NB4 (cell line): ENCODE measurements around the gene DNAH2.

ENCODE experiments used
- MYC ChIP-seq: IDR thresholded peaks from 2 replicates; pipeline ENCODE4 v1.6.1; 2011; ENCODE audit warnings: low read depth, low read length
- POLR2A ChIP-seq: IDR thresholded peaks from 2 replicates; pipeline ENCODE4 v1.6.1; 2011; ENCODE audit warnings: mild to moderate bottlenecking; ENCODE audit not compliant: insufficient read length; ENCODE audit errors: extremely low read depth
- TF ChIP-seq, protein P1 (sequence below): IDR thresholded peaks from one replicate; pipeline ENCODE4 v1.5.1; 2012; ENCODE audit warnings: low read depth, low read length
- TF ChIP-seq, protein P2 (sequence below): IDR thresholded peaks from 2 replicates; pipeline ENCODE4 v1.6.1; 2011; ENCODE audit warnings: low read depth, low read length

DNA sequence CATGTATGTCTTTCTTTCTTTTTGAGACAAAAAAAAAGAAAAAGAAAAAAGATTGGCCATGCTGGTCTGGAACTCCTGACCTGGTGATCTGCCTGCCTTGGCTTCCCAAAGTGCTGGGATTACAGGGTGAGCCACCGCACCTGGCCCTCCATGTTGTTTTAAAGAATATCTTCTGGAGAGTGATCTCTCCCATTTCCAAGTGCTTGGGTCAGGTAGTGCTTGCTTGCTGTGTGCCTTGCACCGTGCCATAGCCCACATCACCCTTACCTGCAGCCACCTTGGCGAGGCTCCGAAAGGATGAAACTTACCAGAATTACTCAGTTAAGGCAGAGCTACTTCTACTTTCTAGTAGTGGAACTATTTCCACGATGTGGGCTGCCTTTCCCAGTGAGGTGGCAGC is 97.4 kb downstream of the DNAH2 start:
- TF ChIP-seq POLR2A (no peak), MYC (no peak)
- TF ChIP-seq, protein P1, sequence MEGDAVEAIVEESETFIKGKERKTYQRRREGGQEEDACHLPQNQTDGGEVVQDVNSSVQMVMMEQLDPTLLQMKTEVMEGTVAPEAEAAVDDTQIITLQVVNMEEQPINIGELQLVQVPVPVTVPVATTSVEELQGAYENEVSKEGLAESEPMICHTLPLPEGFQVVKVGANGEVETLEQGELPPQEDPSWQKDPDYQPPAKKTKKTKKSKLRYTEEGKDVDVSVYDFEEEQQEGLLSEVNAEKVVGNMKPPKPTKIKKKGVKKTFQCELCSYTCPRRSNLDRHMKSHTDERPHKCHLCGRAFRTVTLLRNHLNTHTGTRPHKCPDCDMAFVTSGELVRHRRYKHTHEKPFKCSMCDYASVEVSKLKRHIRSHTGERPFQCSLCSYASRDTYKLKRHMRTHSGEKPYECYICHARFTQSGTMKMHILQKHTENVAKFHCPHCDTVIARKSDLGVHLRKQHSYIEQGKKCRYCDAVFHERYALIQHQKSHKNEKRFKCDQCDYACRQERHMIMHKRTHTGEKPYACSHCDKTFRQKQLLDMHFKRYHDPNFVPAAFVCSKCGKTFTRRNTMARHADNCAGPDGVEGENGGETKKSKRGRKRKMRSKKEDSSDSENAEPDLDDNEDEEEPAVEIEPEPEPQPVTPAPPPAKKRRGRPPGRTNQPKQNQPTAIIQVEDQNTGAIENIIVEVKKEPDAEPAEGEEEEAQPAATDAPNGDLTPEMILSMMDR: no peak
- TF ChIP-seq, protein P2, sequence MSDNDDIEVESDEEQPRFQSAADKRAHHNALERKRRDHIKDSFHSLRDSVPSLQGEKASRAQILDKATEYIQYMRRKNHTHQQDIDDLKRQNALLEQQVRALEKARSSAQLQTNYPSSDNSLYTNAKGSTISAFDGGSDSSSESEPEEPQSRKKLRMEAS: no peak
